Right lobe of liver (tissue), 4 donors: ENCODE results near the gene ST8SIA2.

Experiments
- POLR2A ChIP-seq: fragments of 450-650 bp; IDR thresholded peaks from one replicate; pipeline ENCODE4 v1.6.1; 2017; ENCODE audit warnings: antibody characterized with exemption, mild to moderate bottlenecking
- TF ChIP-seq, protein P1 (sequence below), 4 donors: fragments of 200-600 bp in 3 of 4; fragments of 450-650 bp in 1 of 4; IDR thresholded peaks; one replicate each; pipeline versions ENCODE4 v1.5.1 to v1.8.0; 2016 to 2022; ENCODE audit warnings: antibody characterized with exemption in 4 of 4, mild to moderate bottlenecking in 2 of 4
- donor health status: DM: no; HTN: no; CAD: no.
- donor health status: DM: no; HTN: no; CAD: no.
- donor health status: DM: no; HTN: yes; CAD: no.

DNA sequence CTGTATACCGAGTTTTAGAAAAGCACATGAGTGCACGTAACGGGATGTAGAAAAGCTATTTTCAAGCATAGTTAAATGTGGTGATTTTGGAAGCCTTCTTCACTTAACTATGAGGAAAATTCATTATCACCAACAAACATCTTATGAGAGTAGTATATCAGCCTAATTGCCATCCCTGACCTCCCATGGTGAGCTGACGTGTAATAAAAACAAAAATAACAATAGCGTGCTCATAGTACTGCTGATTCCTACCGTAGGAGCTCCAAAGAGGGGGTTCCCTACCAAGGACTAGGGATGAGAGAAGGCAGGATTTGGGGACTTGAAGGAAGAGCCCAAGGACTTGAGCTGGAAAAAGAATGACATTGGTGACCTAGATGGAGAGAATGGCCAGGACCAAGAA, 16.9 kb downstream of the ST8SIA2 start:
- TF ChIP-seq, protein P1, sequence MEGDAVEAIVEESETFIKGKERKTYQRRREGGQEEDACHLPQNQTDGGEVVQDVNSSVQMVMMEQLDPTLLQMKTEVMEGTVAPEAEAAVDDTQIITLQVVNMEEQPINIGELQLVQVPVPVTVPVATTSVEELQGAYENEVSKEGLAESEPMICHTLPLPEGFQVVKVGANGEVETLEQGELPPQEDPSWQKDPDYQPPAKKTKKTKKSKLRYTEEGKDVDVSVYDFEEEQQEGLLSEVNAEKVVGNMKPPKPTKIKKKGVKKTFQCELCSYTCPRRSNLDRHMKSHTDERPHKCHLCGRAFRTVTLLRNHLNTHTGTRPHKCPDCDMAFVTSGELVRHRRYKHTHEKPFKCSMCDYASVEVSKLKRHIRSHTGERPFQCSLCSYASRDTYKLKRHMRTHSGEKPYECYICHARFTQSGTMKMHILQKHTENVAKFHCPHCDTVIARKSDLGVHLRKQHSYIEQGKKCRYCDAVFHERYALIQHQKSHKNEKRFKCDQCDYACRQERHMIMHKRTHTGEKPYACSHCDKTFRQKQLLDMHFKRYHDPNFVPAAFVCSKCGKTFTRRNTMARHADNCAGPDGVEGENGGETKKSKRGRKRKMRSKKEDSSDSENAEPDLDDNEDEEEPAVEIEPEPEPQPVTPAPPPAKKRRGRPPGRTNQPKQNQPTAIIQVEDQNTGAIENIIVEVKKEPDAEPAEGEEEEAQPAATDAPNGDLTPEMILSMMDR (IDR thresholded peaks at IDR 0.05): no peak
- TF ChIP-seq POLR2A: no peak
